Bronchial epithelial cell (primary cell): ENCODE measurements around the gene PXT1. TPM values are rescaled to one million over a fixed set of nuclear protein-coding genes. Genes with fewer than 3 reads are reported as not detected.
A peak's percentile ranks its signal among the peaks of the same experiment; 100 is the strongest.
"Not testable (repeated sequence)": the region's sequence is repeated elsewhere in the genome, so short reads cannot be mapped to it uniquely, and the experiment has no call there.

Source experiments
- DNase-seq: peaks from one replicate; pipeline ENCODE4 v3.0.0-alpha.2; 2010; ENCODE audit warnings: low read depth
- FAIRE-seq: peaks from 2 replicates; lab custom pipeline; 2011; peaks lifted over from hg19 to GRCh38; lab: Jason Lieb, UNC
- H3K27me3 ChIP-seq: 2 replicates; pipeline ENCODE4 v1.5.1; 2011; ENCODE audit warnings: low read length; ENCODE audit not compliant: control insufficient read depth, insufficient read depth
- H3K36me3 ChIP-seq: 2 replicates; pipeline ENCODE4 v1.5.1; 2011; ENCODE audit warnings: low read length; ENCODE audit not compliant: control insufficient read depth, insufficient read depth
- H3K4me3 ChIP-seq: 2 replicates; pipeline ENCODE4 v1.5.1; 2011; ENCODE audit warnings: mild to moderate bottlenecking, low read depth, low read length, control low read depth
- CTCF ChIP-seq: IDR thresholded peaks from 2 replicates; pipeline ENCODE4 v1.5.1; 2011; ENCODE audit warnings: mild to moderate bottlenecking, moderate library complexity, low read length, control low read depth, inconsistent platforms; ENCODE audit not compliant: insufficient read depth, severe bottlenecking
- total RNA-seq: library from RNA; depleted of rRNA; stranded (reverse); fragments of >200 nt; gene quantifications from 2 replicates; pipeline ENCODE4 v1.2.1, GENCODE V29; 2014

The PXT1 gene
- total RNA-seq, 1 donor from 2014 or later, result not detected

DNA sequence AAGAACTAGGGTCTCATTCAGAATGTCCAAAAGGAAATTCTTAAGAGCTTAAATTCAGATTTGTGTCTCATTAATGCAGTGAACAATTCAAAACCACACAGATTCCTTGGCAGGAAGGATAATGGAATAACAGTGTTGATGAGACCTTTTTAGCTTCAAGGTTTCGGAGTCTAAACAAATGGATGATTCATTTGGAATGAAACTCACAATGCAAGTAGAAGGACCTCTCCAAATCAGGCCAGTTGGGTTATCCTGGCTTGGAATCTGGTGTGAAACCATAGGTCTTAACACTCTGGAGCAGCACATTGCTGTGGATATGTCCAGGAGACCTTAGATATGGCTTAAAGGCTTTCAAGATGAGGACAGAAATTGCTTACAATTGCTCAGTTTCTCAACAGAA is 45.0 kb upstream of the PXT1 start:
- no peak for TF ChIP-seq CTCF
- DNase-seq (no peak), FAIRE-seq (no peak)
- H3K4me3 ChIP-seq, result no peak overlapping the region
- peaks cover 2% of the 10 kb centered on the region for H3K36me3 ChIP-seq
- H3K27me3 ChIP-seq, result no peaks in the 10 kb centered on the region

DNA sequence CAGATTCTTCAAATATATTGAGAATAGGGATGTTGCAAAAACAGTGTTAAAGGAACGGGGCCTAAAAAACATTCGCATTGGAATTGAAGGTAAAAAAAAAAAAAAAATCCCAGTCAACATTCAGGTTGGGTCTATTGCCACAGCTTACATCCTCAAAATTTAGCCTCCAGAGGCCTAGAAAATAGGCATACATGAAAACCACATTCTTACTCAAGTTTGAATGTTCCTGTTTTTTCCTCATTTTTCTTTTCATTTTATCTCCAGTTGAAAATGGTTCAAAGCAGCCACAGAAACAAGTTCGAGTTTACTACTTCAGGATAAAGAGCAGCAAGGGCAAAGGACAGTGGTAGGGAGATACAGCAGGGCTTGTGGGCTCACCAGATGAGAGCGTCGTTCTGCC is 42.1 kb upstream of the PXT1 start:
- H3K27me3 ChIP-seq, result no peaks in the 10 kb centered on the region
- FAIRE-seq (no peak), DNase-seq (no peak)
- peaks cover 6% of the 10 kb centered on the region for H3K36me3 ChIP-seq
- H3K4me3 ChIP-seq, result no peak overlapping the region
- no peak for TF ChIP-seq CTCF

DNA sequence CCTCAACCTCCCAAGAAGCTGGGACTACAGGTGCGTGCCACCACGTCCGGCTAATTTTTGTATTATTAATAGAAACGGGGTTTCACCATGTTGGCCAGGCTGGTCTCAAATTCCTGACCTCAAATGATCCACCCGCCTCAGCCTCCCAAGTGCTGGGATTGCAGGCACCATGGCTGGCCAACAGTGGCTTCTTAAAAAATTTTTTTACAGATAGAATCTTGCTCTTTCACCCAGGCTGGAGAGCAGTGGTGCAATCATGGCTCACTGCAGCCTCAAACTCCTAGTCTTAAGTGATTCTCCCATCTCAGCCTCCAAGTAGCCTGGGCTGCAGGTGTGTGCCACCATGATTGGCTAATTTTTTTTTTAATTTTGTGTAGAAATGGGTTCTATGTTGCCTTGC is 40.7 kb upstream of the PXT1 start:
- not testable (repeated sequence) for FAIRE-seq, H3K4me3 ChIP-seq, DNase-seq, H3K27me3 ChIP-seq, H3K36me3 ChIP-seq

GRCh38 chr6:36479256-36479655 is 36.6 kb upstream of the PXT1 start:
- FAIRE-seq, result no peak
- no peak for TF ChIP-seq CTCF
- Histone ChIP-seq H3K4me3 (no peak overlapping the region), H3K27me3 (no peaks in the 10 kb centered on the region), H3K36me3 (peaks cover 4% of the 10 kb centered on the region)
- DNase-seq, result peak; percentile 53

DNA sequence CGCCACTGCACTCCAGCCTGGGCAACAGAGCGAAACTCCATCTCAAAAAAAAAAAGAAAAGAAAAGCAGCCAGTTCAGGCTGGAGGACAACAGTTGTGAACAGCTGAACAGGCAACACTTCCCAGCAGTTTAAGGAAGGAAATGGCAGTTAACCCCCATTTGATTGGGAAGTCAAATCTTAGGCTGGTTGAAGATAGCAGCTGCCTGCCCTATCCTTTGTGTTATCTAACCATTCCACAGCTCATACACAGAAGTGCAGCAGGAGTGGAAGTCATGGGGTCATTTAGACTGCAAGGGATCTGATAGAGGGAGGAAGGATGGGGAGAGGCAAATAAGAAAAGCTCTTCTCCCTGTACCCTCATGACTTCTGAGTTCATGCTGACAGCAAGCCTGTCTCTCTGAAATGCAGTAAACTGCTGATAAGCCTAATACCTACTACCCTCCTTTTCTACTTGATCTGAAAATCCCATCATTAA is 35.4 kb upstream of the PXT1 start:
- Histone ChIP-seq H3K27me3 (no peaks in the 10 kb centered on the region), H3K4me3 (no peak overlapping the region), H3K36me3 (peaks cover 4% of the 10 kb centered on the region)
- TF ChIP-seq CTCF, result no peak
- DNase-seq, result no peak
- no peak for FAIRE-seq

GRCh38 chr6:36469946-36470345 is 27.3 kb upstream of the PXT1 start:
- Histone ChIP-seq H3K4me3 (no peak overlapping the region), H3K27me3 (no peaks in the 10 kb centered on the region), H3K36me3 (no peaks in the 10 kb centered on the region)
- FAIRE-seq (no peak), DNase-seq (no peak)
- TF ChIP-seq CTCF, result no peak
